ENCODE results near the gene STK26. TPM values are rescaled to one million over a fixed set of nuclear protein-coding genes. Genes with fewer than 3 reads are reported as not detected.
"Not testable (repeated sequence)": the region's sequence is repeated elsewhere in the genome, so short reads cannot be mapped to it uniquely, and the experiment has no call there.

The STK26 gene
- total RNA-seq, 6 experiments from 2014 or later: 2.7 to 4.0 (median 3.4) TPM

- 67% methylated on average over 3 of the region's 3 CpGs for WGBS (ENCODE audit: insufficient coverage, low coverage, low lambda C conversion rate, missing lambda C conversion rate)
- Histone ChIP-seq H3K36me3 (no peaks in the 10 kb centered on the region), H3K9me3 (no peaks in the 10 kb centered on the region), H3K27ac (no peak overlapping the region), H3K4me3 (no peak overlapping the region), H3K4me1 (no peaks in the 10 kb centered on the region), H3K27me3 (peaks cover 0 to 4% of the 10 kb centered on the region in 2 donors)
- no peak for ATAC-seq
- intact Hi-C loops (cut with DNase I): no loop called here
- TF ChIP-seq POLR2A (IDR thresholded peaks at IDR 0.05): no peak
- TF ChIP-seq, protein P1, sequence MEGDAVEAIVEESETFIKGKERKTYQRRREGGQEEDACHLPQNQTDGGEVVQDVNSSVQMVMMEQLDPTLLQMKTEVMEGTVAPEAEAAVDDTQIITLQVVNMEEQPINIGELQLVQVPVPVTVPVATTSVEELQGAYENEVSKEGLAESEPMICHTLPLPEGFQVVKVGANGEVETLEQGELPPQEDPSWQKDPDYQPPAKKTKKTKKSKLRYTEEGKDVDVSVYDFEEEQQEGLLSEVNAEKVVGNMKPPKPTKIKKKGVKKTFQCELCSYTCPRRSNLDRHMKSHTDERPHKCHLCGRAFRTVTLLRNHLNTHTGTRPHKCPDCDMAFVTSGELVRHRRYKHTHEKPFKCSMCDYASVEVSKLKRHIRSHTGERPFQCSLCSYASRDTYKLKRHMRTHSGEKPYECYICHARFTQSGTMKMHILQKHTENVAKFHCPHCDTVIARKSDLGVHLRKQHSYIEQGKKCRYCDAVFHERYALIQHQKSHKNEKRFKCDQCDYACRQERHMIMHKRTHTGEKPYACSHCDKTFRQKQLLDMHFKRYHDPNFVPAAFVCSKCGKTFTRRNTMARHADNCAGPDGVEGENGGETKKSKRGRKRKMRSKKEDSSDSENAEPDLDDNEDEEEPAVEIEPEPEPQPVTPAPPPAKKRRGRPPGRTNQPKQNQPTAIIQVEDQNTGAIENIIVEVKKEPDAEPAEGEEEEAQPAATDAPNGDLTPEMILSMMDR (IDR thresholded peaks at IDR 0.05): no peak
- no peak for DNase-seq
Measured at GRCh38 chrX:132009350-132009749, 13.8 kb upstream of the STK26 start.

GRCh38 chrX:132010213-132010612, 12.9 kb upstream of the STK26 start:
- H3K9me3 ChIP-seq; H3K4me3 ChIP-seq; intact Hi-C loops (cut with DNase I); H3K4me1 ChIP-seq; H3K36me3 ChIP-seq; DNase-seq; ATAC-seq; H3K27ac ChIP-seq; H3K27me3 ChIP-seq: not testable (repeated sequence)
- 88% methylated on average over 2 of the region's 2 CpGs for WGBS (ENCODE audit: insufficient coverage, low coverage, low lambda C conversion rate, missing lambda C conversion rate)

DNA sequence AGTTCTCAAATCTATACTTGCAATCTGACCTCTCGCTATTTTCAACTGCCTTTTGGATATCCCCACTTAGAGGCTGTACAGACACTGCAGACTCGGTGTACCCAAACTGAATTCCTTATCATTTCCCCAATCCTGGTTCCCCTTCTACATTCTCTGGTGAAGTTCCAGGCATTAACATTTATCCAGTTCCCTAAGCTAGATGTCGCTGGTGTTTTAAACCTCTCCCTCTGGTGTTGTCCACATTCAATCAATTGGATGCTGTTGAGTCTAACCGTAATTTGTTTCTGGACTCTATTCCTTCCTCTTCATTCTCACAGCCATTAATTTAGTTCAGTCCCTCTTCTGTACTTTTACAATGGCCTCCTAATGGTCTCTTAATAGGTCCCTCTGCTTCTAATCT, 7.2 kb upstream of the STK26 start:
- Histone ChIP-seq H3K27me3 (no peaks in the 10 kb centered on the region), H3K36me3 (no peaks in the 10 kb centered on the region), H3K4me3 (no peak overlapping the region), H3K9me3 (no peaks in the 10 kb centered on the region), H3K27ac (no peak overlapping the region), H3K4me1 (no peaks in the 10 kb centered on the region)
- DNase-seq (no peak), ATAC-seq (no peak)
- TF ChIP-seq POLR2A (IDR thresholded peaks at IDR 0.05): no peak
- TF ChIP-seq, protein P1 (IDR thresholded peaks at IDR 0.05): no peak
- 42% methylated on average over 4 of the region's 4 CpGs for WGBS (ENCODE audit: insufficient coverage, low coverage, low lambda C conversion rate, missing lambda C conversion rate)
- intact Hi-C loops (cut with DNase I): no loop called here

GRCh38 chrX:132016628-132017430, 6.3 kb upstream of the STK26 start:
- no peak for DNase-seq
- intact Hi-C loops (cut with DNase I): no loop called here
- TF ChIP-seq, protein P1 (IDR thresholded peaks at IDR 0.05): no peak
- TF ChIP-seq POLR2A (IDR thresholded peaks at IDR 0.05): no peak
- no peaks in the 10 kb centered on the region for H3K27me3 ChIP-seq
- no peaks in the 10 kb centered on the region for H3K4me1 ChIP-seq
- ATAC-seq: no peak
- no peak overlapping the region for H3K4me3 ChIP-seq
- no peak overlapping the region for H3K27ac ChIP-seq
- no peaks in the 10 kb centered on the region for H3K36me3 ChIP-seq
- 51% methylated on average over 2 of the region's 2 CpGs for WGBS (ENCODE audit: insufficient coverage, low coverage, low lambda C conversion rate, missing lambda C conversion rate)
- H3K9me3 ChIP-seq: no peaks in the 10 kb centered on the region

GRCh38 chrX:132017431-132018185, 5.5 kb upstream of the STK26 start:
- TF ChIP-seq POLR2A (IDR thresholded peaks at IDR 0.05): no peak
- TF ChIP-seq, protein P1 (IDR thresholded peaks at IDR 0.05): no peak
- no peak for DNase-seq
- Histone ChIP-seq H3K4me1 (no peaks in the 10 kb centered on the region), H3K9me3 (no peaks in the 10 kb centered on the region), H3K4me3 (no peak overlapping the region), H3K27ac (no peak overlapping the region), H3K36me3 (no peaks in the 10 kb centered on the region), H3K27me3 (peaks cover 0 to 6% of the 10 kb centered on the region in 2 donors)
- intact Hi-C loops (cut with DNase I): no loop called here
- no peak for ATAC-seq
- WGBS (ENCODE audit: insufficient coverage, low coverage, low lambda C conversion rate, missing lambda C conversion rate): 83% methylated on average over 1 of the region's 1 CpG

Measured in right lobe of liver (tissue), 6 donors.